HepG2 (cell line): Measurements from ENCODE around the gene STX1B. TPM values are rescaled to one million over a fixed set of nuclear protein-coding genes. Genes with fewer than 3 reads are reported as not detected.

Experiments
- ATF7 ChIP-seq, 2 experiments: fragments of 450-650 bp in 1 of 2; sonication (generic) in 1 of 2; formaldehyde crosslinking in 1 of 2; IDR thresholded peaks; 2 replicates each; pipeline versions ENCODE4 v1.4.0 to v1.6.1; 2016 to 2020; ENCODE audit warnings: antibody characterized with exemption in 1 of 2, mild to moderate bottlenecking in 1 of 2, missing genetic modification reagents in 1 of 2
- CAMTA2 ChIP-seq: sonication (generic); formaldehyde crosslinking; IDR thresholded peaks from 2 replicates; pipeline ENCODE4 v1.4.0; 2020; ENCODE audit warnings: mild to moderate bottlenecking, missing genetic modification reagents, borderline replicate concordance
- EZH2 ChIP-seq: conservative IDR thresholded peaks from 2 replicates; pipeline ENCODE4 v1.6.1; 2012; ENCODE audit warnings: mild to moderate bottlenecking, low read depth, low read length, moderate library complexity
- GPBP1L1 ChIP-seq: sonication (generic); formaldehyde crosslinking; IDR thresholded peaks from 2 replicates; pipeline ENCODE4 v1.5.0; 2020; ENCODE audit warnings: mild to moderate bottlenecking, missing genetic modification reagents
- HNRNPH1 ChIP-seq: fragments of 200-400 bp; formaldehyde crosslinking; optimal IDR thresholded peaks from 2 replicates; pipeline ENCODE3; 2017; ENCODE audit warnings: mild to moderate bottlenecking, low read depth, low read length
- PRDM10 ChIP-seq: sonication (generic); formaldehyde crosslinking; IDR thresholded peaks from 2 replicates; pipeline ENCODE4 v1.4.0; 2020; ENCODE audit warnings: low read depth, missing genetic modification reagents
- SNAPC4 ChIP-seq: sonication (generic); formaldehyde crosslinking; IDR thresholded peaks from 2 replicates; pipeline ENCODE4 v1.4.0; 2020; ENCODE audit warnings: mild to moderate bottlenecking, missing genetic modification reagents
- SP140L ChIP-seq: sonication (generic); formaldehyde crosslinking; IDR thresholded peaks from 2 replicates; pipeline ENCODE4 v1.4.0; 2020; ENCODE audit warnings: missing genetic modification reagents, borderline replicate concordance
- ZBED4 ChIP-seq: sonication (generic); formaldehyde crosslinking; IDR thresholded peaks from 2 replicates; pipeline ENCODE4 v1.4.0; 2020; ENCODE audit warnings: missing genetic modification reagents, borderline replicate concordance
- ZC3H4 ChIP-seq: sonication (generic); formaldehyde crosslinking; IDR thresholded peaks from 2 replicates; pipeline ENCODE4 v1.4.0; 2020; ENCODE audit warnings: missing genetic modification reagents, borderline replicate concordance
- ZNF343 ChIP-seq: sonication (generic); formaldehyde crosslinking; IDR thresholded peaks from 2 replicates; pipeline ENCODE4 v1.4.0; 2020; ENCODE audit warnings: mild to moderate bottlenecking, missing genetic modification reagents
- ZNF562 ChIP-seq: sonication (generic); formaldehyde crosslinking; IDR thresholded peaks from 2 replicates; pipeline ENCODE4 v1.8.0; 2022; ENCODE audit warnings: missing genetic modification reagents, borderline replicate concordance
- ZNF780A ChIP-seq: sonication (generic); formaldehyde crosslinking; IDR thresholded peaks from 2 replicates; pipeline ENCODE4 v1.8.0; 2022; ENCODE audit warnings: mild to moderate bottlenecking, missing genetic modification reagents, moderate library complexity
- polyA plus RNA-seq, 8 experiments: library from polyadenylated mRNA; depleted of rRNA in 3 of 8; stranded (reverse) in 7 of 8; unstranded in 1 of 8; fragments of >200 nt; fragmentation: Illumina TruSeq in 4 of 8; extraction: Trizol in 4 of 8; gene quantifications; 2 replicates each; pipeline versions ENCODE4 v1.2.1 to v1.2.3, GENCODE V29; 2011 to 2016; ENCODE audit warnings: low read depth in 4 of 8, missing spikeins in 1 of 8, mixed read lengths in 1 of 8; ENCODE audit not compliant: insufficient read depth in 1 of 8
- total RNA-seq, 5 experiments: library from RNA; depleted of rRNA; stranded (reverse); fragments of >200 nt; fragmentation: Illumina TruSeq; extraction: Trizol; gene quantifications; 2 replicates each; pipeline ENCODE4 v1.2.3, GENCODE V29; 2016; ENCODE audit warnings: low read depth in 1 of 5

The STX1B gene
- total and polyA plus RNA-seq, 2 of the 13 experiments (the other 11 are each of a cell fraction or from before 2014, with no cell fraction given) = 2.1 to 3.0 TPM

DNA sequence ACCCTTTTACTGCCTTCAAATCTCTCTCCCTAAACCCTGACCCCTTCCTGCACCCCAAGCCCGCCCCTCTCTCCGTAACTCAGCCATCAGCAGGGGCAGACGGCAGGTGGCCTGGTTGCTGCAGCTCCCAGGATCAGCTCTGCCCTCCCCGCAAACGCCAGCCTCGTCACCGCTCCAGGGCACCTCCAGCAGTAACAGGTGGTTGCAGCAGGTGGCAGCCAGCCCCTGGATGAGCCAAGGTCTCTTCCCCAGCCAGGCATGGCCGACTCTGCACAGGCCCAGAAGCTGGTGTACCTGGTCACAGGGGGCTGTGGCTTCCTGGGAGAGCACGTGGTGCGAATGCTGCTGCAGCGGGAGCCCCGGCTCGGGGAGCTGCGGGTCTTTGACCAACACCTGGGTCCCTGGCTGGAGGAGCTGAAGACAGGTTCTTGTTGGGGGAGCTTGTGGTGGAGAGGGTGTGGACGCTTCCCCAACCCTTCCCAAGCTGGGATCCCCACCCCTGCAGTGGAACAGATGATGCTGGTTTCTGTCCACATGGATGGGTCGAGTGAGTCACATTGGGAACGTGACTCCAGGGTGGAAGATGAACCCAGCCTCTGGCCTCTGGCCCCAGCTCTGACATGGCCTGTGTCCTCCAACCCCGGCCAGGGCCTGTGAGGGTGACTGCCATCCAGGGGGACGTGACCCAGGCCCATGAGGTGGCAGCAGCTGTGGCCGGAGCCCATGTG lies 24.9 kb downstream of the STX1B start (continued):
- no peak; the same call in 1 of the 2 replicates for TF ChIP-seq SNAPC4
- no peak; the same call in 1 of the 2 replicates for TF ChIP-seq ZNF780A
- no peak; the same call in 1 of the 2 replicates for TF ChIP-seq ZNF562 (CRISPR knock-in tag)
- no peak; the same call in none of the 2 replicates for TF ChIP-seq CAMTA2 (CRISPR knock-in tag)
- TF ChIP-seq SP140L (CRISPR knock-in tag) = no peak
- TF ChIP-seq PRDM10 = no peak
- peak; percentile 68; the same call in 1 of the 2 replicates for TF ChIP-seq ZNF343 (CRISPR knock-in tag)
- TF ChIP-seq ATF7 (IDR thresholded peaks at IDR 0.05) = no peak
- TF ChIP-seq ATF7 (CRISPR knock-in tag; IDR thresholded peaks at IDR 0.05) = peak; percentile 53; the same call in 1 of the 2 replicates
- TF ChIP-seq EZH2 = no peak
- TF ChIP-seq ZBED4 (CRISPR knock-in tag) = no peak
- no peak for TF ChIP-seq ZC3H4 (CRISPR knock-in tag)
- TF ChIP-seq GPBP1L1 (CRISPR knock-in tag) = no peak
- TF ChIP-seq HNRNPH1 = no peak
